Hematopoietic multipotent progenitor cell treated with erythropoietin and hydrocortisone succinate and interleukin-3 and kit ligand, for 15 days (in vitro differentiated cells): ENCODE data around the gene IRAK2.

ENCODE experiments used
- DNase-seq: peaks from one replicate; pipeline ENCODE4 v3.0.0-alpha.2; 2015; ENCODE audit warnings: low spot score

IRAK2 gene

GRCh38 chr3:10285272-10286132, 120.8 kb downstream of the IRAK2 start:
- DNase-seq, result no peak

GRCh38 chr3:10286133-10286524, 121.4 kb downstream of the IRAK2 start:
- no peak for DNase-seq

- DNase-seq, result peak; percentile 39
Measured at GRCh38 chr3:10286596-10287295, 122.0 kb downstream of the IRAK2 start.

GRCh38 chr3:10287936-10288574, 123.3 kb downstream of the IRAK2 start:
- DNase-seq, result no peak

GRCh38 chr3:10288575-10288960, 123.8 kb downstream of the IRAK2 start:
- no peak for DNase-seq

- no peak for DNase-seq
Measured at GRCh38 chr3:10289077-10289476, 124.4 kb downstream of the IRAK2 start.

- no peak for DNase-seq
Measured at GRCh38 chr3:10289787-10290355, 125.2 kb downstream of the IRAK2 start.

GRCh38 chr3:10290481-10291176, 125.9 kb downstream of the IRAK2 start:
- DNase-seq, result no peak

- DNase-seq, result no peak
Measured at GRCh38 chr3:10291641-10292040, 126.9 kb downstream of the IRAK2 start.

GRCh38 chr3:10292505-10293419, 128.0 kb downstream of the IRAK2 start, which contains the start of gene GHRL:
Gene GHRL (minus strand): TSS chr3:10292947. CDS start chr3:10290180, 2,767 bp downstream.
- no peak for DNase-seq
